ENCODE results near the gene RASL11A. TPM values are rescaled to one million over a fixed set of nuclear protein-coding genes. Genes with fewer than 3 reads are reported as not detected.

The RASL11A gene
- total RNA-seq, 2 experiments from 2014 or later, result 1.9 to 2.5 TPM

DNA sequence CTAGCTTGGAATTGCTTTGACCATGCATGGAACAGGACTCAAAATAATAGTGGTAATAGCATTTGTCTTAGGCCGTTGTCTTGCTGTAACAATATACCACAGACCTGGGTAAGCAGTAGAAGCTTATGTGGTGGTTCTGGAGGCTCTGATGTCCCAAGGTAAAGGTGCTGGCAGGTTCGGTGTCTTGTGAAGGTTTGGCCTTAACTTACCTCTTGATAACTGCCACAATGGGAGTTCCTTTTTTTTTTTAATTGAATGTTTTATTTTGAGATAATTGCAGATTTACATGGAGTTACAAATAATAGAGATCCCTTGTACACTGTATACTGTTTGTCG, 13.4 kb upstream of the RASL11A start:
- no peaks in the 10 kb centered on the region for H3K9me3 Mint-ChIP-seq
- H3K27me3 Mint-ChIP-seq, result no peaks in the 10 kb centered on the region
- H3K27ac Mint-ChIP-seq, result no peak overlapping the region
- peaks cover 68% of the 10 kb centered on the region for H3K4me1 Mint-ChIP-seq
- no peak for DNase-seq
- no peak overlapping the region for H3K4me3 Mint-ChIP-seq
- ChIA-PET POLR2A (interaction anchor here (0.8 to 2.0 kb wide), 5 partner anchors 12 to 96 kb away, joined by 3 to 6 read pairs (median 4); partner anchors contain the start of gene RASL11A), CTCF (interaction anchor here (1.0 to 2.1 kb wide), 3 partner anchors 14 to 272 kb away, joined by 5 to 10 read pairs (median 6); partner anchors contain the start of gene RASL11A)
- peaks cover 81% of the 10 kb centered on the region for H3K36me3 Mint-ChIP-seq (ENCODE audit: low read depth)

DNA sequence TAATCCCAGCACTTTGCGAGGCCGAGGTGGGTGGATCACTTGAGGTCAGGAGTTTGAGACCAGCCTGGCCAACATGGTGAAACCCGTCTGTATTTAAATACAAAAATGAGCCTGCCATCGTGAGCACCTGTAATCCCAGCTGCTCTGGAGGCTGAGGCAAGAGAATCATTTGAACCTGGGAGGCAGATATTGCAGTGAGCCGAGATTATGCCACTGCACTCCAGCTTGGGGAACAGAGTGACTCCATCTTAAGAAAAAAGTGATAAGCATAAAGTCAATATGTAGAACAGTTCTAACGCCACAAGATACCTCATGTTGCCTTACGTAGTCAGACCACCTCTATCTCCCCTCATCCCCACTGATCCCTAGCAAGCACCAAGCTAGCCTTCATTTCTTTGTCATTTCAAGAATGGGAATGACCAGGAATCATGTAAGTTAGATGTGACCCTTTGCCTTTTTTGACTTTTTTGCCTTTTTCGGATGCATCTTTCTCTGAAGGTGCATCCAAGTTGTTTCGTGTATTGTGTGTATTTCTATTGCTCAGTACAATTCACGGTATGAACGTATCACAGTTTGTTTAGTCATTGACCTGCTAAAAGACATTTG, 12.9 kb upstream of the RASL11A start:
- Mint-ChIP-seq H3K4me1 (peaks cover 67% of the 10 kb centered on the region), H3K36me3 (ENCODE audit: low read depth) (peaks cover 83% of the 10 kb centered on the region), H3K27ac (no peak overlapping the region), H3K9me3 (no peaks in the 10 kb centered on the region), H3K27me3 (no peaks in the 10 kb centered on the region), H3K4me3 (no peak overlapping the region)
- DNase-seq, result no peak
- ChIA-PET CTCF (interaction anchor here (1.0 to 2.1 kb wide), 3 partner anchors 13 to 273 kb away, joined by 5 to 10 read pairs (median 6); partner anchors contain the start of gene RASL11A), POLR2A (interaction anchor here (0.8 to 2.0 kb wide), 5 partner anchors 12 to 95 kb away, joined by 3 to 6 read pairs (median 4); partner anchors contain the start of gene RASL11A)

DNA sequence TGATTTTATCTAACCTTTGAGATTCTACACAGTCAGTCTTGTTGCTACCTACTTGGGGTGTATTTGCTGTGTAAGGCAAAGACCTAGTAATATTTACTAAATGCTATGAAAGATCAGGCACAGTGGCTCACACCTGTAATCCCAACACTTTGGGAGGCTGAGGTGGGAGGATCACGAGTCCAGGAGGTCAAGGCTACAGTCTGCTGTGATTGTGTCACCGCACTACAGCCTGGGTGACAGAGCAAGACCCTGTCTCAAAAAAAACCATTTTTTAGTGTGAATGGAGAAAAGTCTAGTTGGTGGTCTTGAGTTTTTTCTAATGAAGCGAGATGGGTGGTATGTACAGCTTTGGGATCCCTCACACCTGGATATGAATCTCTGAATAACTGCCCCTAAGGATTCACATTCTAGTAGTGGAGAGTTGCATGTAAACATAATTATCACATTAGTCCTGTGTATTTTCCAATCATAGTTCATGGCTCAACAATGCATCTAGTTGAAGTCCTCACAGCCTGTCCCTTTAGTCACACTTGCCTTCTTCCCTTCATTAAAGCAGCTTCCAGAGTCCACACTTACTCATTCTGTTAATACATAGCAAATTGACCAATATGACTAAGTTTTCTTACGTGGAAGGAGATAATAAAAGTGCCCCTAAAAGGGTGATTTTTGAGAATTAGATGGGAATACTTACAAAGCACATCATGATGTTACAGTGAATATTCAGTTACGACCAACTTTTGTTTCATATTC, 11.8 kb upstream of the RASL11A start:
- Mint-ChIP-seq H3K4me3 (no peak overlapping the region), H3K27ac (peak overlapping the region; percentile 29), H3K9me3 (no peaks in the 10 kb centered on the region), H3K4me1 (peaks cover 58% of the 10 kb centered on the region), H3K36me3 (ENCODE audit: low read depth) (peaks cover 73% of the 10 kb centered on the region), H3K27me3 (no peaks in the 10 kb centered on the region)
- no peak for DNase-seq
- ChIA-PET POLR2A (interaction anchor here (2.0 kb wide), 1 partner anchor 10 kb away, joined by 6 read pairs; no protein-coding TSS in a partner anchor), CTCF (interaction anchor here (1.3 kb wide), 1 partner anchor 12 kb away, joined by 4 read pairs; the partner anchor contains the start of gene RASL11A)

DNA sequence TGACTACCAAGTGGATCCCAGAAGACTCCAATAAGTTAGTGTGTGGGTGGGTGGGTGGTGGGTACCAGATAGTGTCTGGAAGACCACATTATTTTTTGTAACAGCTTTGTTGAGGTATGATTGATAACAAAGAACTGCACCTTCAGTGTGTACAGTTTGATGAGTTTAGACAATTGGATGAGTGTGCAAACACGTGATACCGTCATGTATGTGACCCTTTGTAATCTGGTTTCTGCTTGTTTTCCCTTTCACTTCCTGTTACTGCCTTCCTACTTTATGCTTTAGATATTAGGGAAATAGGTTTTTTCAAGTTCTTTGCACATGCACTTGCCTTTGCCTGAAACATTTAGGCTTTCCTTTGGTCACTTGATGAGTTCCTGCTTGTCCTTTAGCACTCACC, 10.8 kb upstream of the RASL11A start:
- Mint-ChIP-seq H3K9me3 (no peaks in the 10 kb centered on the region), H3K27me3 (no peaks in the 10 kb centered on the region), H3K4me3 (no peak overlapping the region), H3K4me1 (peaks cover 49% of the 10 kb centered on the region), H3K36me3 (ENCODE audit: low read depth) (peaks cover 65% of the 10 kb centered on the region), H3K27ac (peak overlapping the region; percentile 29)
- CTCF ChIA-PET, result interaction anchor here (1.3 kb wide), 1 partner anchor 11 kb away, joined by 4 read pairs; the partner anchor contains the start of gene RASL11A
- POLR2A ChIA-PET, result no interaction called here
- no peak for DNase-seq

DNA sequence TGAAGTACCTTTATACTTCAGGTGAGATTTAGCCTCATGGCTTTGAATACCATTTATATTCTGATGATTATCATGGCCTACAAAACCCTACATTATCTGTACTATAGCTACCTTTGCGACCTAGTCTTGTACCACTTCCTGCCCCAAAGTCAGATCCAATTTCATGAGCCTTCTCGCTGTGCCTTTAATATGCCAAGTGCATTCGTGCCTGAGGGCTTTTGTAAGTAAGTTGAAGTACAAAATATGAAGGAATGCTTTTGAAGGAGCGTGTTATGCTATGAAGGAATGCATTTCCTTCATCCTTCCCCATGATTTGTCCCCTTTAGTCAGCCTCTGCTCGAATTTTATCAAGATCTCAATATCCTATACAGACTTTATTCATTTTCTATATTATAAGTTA, 9.2 kb upstream of the RASL11A start:
- CTCF ChIA-PET, result interaction anchor here (1.2 kb wide), 1 partner anchor 9 kb away, joined by 3 read pairs; the partner anchor contains the start of gene RASL11A
- Mint-ChIP-seq H3K4me1 (peaks cover 43% of the 10 kb centered on the region), H3K27me3 (no peaks in the 10 kb centered on the region), H3K36me3 (ENCODE audit: low read depth) (peaks cover 51% of the 10 kb centered on the region), H3K4me3 (no peak overlapping the region), H3K9me3 (no peaks in the 10 kb centered on the region), H3K27ac (peak overlapping the region; percentile 7)
- POLR2A ChIA-PET, result interaction anchor here (1.2 kb wide), 1 partner anchor 10 kb away, joined by 4 read pairs; the partner anchor contains the start of gene RPL21
- no peak for DNase-seq

DNA sequence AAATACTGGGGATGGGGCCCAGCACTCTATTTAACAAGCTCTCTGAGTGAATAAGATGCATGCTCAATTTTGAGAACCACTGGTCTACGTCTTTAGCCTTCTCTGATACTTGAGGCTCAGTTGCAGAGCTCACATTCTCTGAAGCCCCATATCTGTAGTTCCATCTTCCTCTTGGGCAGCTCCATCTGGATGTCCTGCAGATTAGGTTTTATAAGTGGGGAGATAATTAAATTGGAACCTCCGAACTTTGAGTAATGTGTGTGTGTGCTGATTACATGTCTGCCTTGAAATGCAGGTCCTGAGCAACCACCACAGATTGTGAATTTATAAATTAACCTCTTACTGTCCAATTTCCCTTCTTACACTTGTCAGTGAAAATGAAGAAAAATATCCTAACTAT, 7.2 kb upstream of the RASL11A start:
- Mint-ChIP-seq H3K4me1 (peaks cover 31% of the 10 kb centered on the region), H3K4me3 (no peak overlapping the region), H3K27ac (no peak overlapping the region), H3K27me3 (no peaks in the 10 kb centered on the region), H3K36me3 (ENCODE audit: low read depth) (peaks cover 30% of the 10 kb centered on the region), H3K9me3 (no peaks in the 10 kb centered on the region)
- POLR2A ChIA-PET, result interaction anchor here (1.1 kb wide), 1 partner anchor 10 kb away, joined by 3 read pairs; no protein-coding TSS in a partner anchor
- no peak for DNase-seq
- CTCF ChIA-PET, result interaction anchor here (0.6 to 1.3 kb wide), 2 partner anchors 82 to 291 kb away, joined by 3 read pairs; no protein-coding TSS in a partner anchor

DNA sequence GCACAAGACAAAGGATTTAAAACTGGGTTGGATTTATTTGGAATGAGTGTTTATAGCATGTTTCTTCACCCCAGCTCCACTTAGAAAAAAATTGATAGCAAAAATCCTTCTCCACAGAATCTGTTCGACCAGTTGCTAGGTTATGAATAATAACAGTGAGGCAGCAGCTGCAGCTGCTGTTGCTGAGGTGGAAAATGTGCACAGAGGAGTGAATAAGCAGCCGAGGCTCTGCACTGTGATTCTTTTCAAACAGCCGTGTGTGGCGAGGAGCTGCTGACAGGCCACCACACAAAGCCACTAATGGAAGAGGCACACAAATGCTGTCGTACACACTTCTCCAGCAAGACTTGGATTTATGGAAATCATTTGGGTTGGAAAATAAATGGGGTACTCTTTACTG, 6.4 kb upstream of the RASL11A start:
- CTCF ChIA-PET, result interaction anchor here (1.0 kb wide), 1 partner anchor 77 kb away, joined by 3 read pairs; no protein-coding TSS in a partner anchor
- Mint-ChIP-seq H3K36me3 (ENCODE audit: low read depth) (peaks cover 23% of the 10 kb centered on the region), H3K4me1 (peaks cover 25% of the 10 kb centered on the region), H3K4me3 (no peak overlapping the region), H3K27ac (no peak overlapping the region), H3K27me3 (no peaks in the 10 kb centered on the region), H3K9me3 (no peaks in the 10 kb centered on the region)
- no peak for DNase-seq
- POLR2A ChIA-PET, result no interaction called here

DNA sequence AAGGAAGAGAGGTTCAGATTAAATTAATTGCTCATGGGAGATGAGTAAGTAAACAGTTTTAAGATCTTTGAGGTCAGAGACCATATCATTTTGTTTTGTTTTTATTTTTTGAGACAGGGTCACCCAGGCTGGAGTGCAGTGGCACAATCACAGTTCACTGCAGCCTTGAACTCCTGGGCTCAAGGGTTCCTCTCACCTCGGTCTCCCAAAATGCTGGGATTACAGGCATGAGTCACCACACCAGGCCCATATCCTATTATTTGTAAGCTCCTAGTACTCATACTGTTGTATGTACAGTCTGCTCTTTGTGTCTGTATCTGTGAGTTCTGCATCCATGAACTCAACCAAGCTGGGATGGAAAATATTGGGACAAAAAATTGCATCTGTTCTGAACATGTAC, 6.0 kb upstream of the RASL11A start:
- peaks cover 22% of the 10 kb centered on the region for H3K4me1 Mint-ChIP-seq
- peaks cover 18% of the 10 kb centered on the region for H3K36me3 Mint-ChIP-seq (ENCODE audit: low read depth)
- H3K4me3 Mint-ChIP-seq, result no peak overlapping the region
- ChIA-PET CTCF (interaction anchor here (1.0 kb wide), 1 partner anchor 77 kb away, joined by 3 read pairs; no protein-coding TSS in a partner anchor), POLR2A (no interaction called here)
- no peaks in the 10 kb centered on the region for H3K9me3 Mint-ChIP-seq
- H3K27me3 Mint-ChIP-seq, result no peaks in the 10 kb centered on the region
- no peak overlapping the region for H3K27ac Mint-ChIP-seq
- DNase-seq, result no peak

DNA sequence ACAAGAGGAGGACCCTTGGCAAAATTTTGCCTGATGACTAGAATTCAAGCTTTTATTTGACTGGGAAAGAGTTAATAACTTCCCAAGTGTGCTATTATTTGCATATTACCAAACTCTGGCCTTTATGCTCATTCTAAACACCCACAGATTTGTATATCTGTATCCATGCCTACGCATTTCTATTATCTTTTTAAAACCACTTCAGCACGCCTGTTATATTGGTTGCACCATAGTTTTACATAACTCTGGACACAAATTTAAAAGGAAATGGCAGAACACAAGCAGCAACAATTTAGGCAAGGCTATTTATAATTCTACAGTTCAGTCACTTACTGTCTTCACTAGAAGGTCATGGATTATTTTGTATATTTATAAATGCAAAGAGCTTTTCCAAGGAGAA, 3.7 kb upstream of the RASL11A start:
- no peak overlapping the region for H3K4me3 Mint-ChIP-seq
- H3K4me1 Mint-ChIP-seq, result peaks cover 16% of the 10 kb centered on the region
- peaks cover 3% of the 10 kb centered on the region for H3K36me3 Mint-ChIP-seq (ENCODE audit: low read depth)
- H3K27me3 Mint-ChIP-seq, result peaks cover 6% of the 10 kb centered on the region
- CTCF ChIA-PET, result no interaction called here
- POLR2A ChIA-PET, result interaction anchor here (1.3 kb wide), 1 partner anchor 16 kb away, joined by 4 read pairs; the partner anchor contains the start of gene RPL21
- DNase-seq, result no peak
- H3K9me3 Mint-ChIP-seq, result no peaks in the 10 kb centered on the region
- no peak overlapping the region for H3K27ac Mint-ChIP-seq

DNA sequence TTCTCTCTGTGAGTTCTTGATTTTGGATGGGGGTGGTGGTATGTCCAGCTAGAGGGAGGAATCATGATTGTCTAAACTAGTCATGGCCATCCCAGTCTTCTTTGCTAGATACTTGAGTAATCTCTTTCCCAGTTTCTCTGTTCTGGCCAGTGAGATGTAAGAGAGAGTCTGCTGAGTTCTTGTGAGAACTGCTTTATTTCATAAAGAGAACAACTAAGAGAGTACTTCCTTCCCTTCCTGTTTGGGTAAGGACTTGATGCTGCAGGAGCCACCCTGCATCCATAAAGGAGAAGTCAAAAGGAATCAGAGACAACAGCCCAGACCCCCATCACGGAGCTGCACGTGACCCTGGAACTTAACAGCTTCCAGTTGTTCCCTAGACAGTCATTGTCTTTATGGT, 3.0 kb upstream of the RASL11A start:
- no peaks in the 10 kb centered on the region for H3K9me3 Mint-ChIP-seq
- POLR2A ChIA-PET, result interaction anchor here (1.3 kb wide), 1 partner anchor 16 kb away, joined by 4 read pairs; the partner anchor contains the start of gene RPL21
- H3K36me3 Mint-ChIP-seq (ENCODE audit: low read depth), result peaks cover 2% of the 10 kb centered on the region
- CTCF ChIA-PET, result interaction anchor here (1.1 kb wide), 1 partner anchor 85 kb away, joined by 3 read pairs; no protein-coding TSS in a partner anchor
- peaks cover 15% of the 10 kb centered on the region for H3K4me1 Mint-ChIP-seq
- peaks cover 10% of the 10 kb centered on the region for H3K27me3 Mint-ChIP-seq
- no peak overlapping the region for H3K4me3 Mint-ChIP-seq
- H3K27ac Mint-ChIP-seq, result no peak overlapping the region
- no peak for DNase-seq

DNA sequence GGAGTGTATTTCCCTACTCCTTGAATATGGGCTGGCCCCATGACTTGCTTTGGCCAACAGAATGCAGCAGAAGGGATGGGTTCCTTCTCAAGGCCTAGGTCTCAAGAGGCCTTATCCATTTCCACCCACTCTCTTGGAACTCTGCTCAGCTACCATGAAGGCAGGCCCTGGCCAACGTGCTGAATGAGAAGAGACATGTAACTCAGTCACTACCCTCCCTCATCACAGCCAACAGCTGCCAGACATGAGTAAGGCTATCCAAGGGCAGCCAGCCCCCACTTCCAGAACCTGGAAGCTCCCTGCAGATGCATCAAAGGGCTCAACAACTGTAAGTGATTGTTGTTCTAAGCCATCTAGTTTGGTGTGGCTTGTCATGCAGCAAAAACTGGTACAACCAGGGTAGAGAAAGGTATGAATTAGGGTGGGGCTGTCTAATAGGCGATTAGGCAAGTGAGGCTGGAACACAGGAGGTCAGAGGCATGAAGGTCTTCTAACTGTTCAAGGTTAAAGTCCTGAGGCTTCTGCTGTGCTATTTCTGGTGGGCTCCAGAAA, 1.4 kb upstream of the RASL11A start:
- Mint-ChIP-seq H3K4me3 (no peak overlapping the region), H3K27ac (no peak overlapping the region), H3K36me3 (ENCODE audit: low read depth) (no peaks in the 10 kb centered on the region), H3K4me1 (peaks cover 12% of the 10 kb centered on the region), H3K27me3 (peaks cover 21% of the 10 kb centered on the region), H3K9me3 (no peaks in the 10 kb centered on the region)
- no peak for DNase-seq
- POLR2A ChIA-PET, result interaction anchor here (0.8 to 1.4 kb wide), 2 partner anchors 12 to 16 kb away, joined by 3 to 6 read pairs; no protein-coding TSS in a partner anchor
- CTCF ChIA-PET, result interaction anchor here (1.0 kb wide), 1 partner anchor 70 kb away, joined by 4 read pairs; no protein-coding TSS in a partner anchor

DNA sequence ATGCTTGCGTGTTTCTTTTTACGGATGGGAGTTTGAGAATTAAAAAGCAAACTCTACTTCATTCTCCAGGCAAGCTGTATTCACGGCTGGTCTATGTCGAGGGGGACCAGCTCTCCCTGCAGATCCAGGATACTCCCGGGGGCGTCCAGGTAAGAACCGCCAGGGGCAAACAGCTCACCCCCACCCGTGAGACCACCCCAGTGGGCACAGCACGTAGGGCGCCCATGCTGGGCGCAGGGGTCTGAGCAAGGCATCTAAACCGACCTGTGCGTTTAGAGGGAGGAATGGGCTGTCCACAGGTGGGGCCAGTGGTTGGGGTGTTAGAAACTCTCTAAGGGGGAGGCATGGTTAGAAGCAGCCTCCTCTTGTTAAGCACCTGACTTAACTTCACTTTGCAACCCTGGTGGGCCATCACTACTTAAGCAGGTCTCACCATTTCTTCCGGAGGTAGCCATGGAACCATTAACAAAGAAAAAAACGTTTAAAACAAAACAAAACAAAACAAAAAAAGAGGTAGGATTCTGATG, 1.0 kb downstream of the RASL11A start:
- H3K4me1 Mint-ChIP-seq, result peaks cover 12% of the 10 kb centered on the region
- no peaks in the 10 kb centered on the region for H3K36me3 Mint-ChIP-seq (ENCODE audit: low read depth)
- H3K4me3 Mint-ChIP-seq, result peak overlapping the region; percentile 76
- H3K9me3 Mint-ChIP-seq, result no peaks in the 10 kb centered on the region
- ChIA-PET POLR2A (interaction anchor here (1.5 kb wide), 1 partner anchor 21 kb away, joined by 8 read pairs; the partner anchor contains the start of gene RPL21), CTCF (interaction anchor here (0.9 to 2.2 kb wide), 4 partner anchors 15 to 286 kb away, joined by 3 to 10 read pairs (median 6); no protein-coding TSS in a partner anchor)
- no peak overlapping the region for H3K27ac Mint-ChIP-seq
- peaks cover 41% of the 10 kb centered on the region for H3K27me3 Mint-ChIP-seq
- no peak for DNase-seq

Data from activated CD4-positive, alpha-beta memory T cell treated with anti-CD3 and anti-CD28 coated beads, Interleukin-2, amount 10 ng/mL, durations not matched to agents 7 days and 5 days (primary cell).